Measurements from ENCODE around the gene SPPL3.

- TF ChIP-seq EZH2phosphoT487 (conservative IDR thresholded peaks at IDR 0.05; ENCODE audit: low read length): no peak
- TF ChIP-seq, protein P1, sequence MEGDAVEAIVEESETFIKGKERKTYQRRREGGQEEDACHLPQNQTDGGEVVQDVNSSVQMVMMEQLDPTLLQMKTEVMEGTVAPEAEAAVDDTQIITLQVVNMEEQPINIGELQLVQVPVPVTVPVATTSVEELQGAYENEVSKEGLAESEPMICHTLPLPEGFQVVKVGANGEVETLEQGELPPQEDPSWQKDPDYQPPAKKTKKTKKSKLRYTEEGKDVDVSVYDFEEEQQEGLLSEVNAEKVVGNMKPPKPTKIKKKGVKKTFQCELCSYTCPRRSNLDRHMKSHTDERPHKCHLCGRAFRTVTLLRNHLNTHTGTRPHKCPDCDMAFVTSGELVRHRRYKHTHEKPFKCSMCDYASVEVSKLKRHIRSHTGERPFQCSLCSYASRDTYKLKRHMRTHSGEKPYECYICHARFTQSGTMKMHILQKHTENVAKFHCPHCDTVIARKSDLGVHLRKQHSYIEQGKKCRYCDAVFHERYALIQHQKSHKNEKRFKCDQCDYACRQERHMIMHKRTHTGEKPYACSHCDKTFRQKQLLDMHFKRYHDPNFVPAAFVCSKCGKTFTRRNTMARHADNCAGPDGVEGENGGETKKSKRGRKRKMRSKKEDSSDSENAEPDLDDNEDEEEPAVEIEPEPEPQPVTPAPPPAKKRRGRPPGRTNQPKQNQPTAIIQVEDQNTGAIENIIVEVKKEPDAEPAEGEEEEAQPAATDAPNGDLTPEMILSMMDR (IDR thresholded peaks at IDR 0.05; ENCODE audit: insufficient read depth, low read length, poor library complexity, severe bottlenecking): no peak
Measured at GRCh38 chr12:120866108-120866507, 38.0 kb downstream of the SPPL3 start.
